ENCODE measurements around the gene ACADS.
"Not testable (repeated sequence)": the region's sequence is repeated elsewhere in the genome, so short reads cannot be mapped to it uniquely, and the experiment has no call there.

The ACADS gene

GRCh38 chr12:120703311-120703942 lies 22.2 kb upstream of the ACADS start:
- no peak for DNase-seq

GRCh38 chr12:120705618-120706017 lies 20.0 kb upstream of the ACADS start:
- no peak for DNase-seq

GRCh38 chr12:120706029-120706428 lies 19.6 kb upstream of the ACADS start:
- DNase-seq = no peak

GRCh38 chr12:120708651-120709050 lies 17.0 kb upstream of the ACADS start:
- no peak for DNase-seq

- DNase-seq = peak; percentile 59
Observed at GRCh38 chr12:120710031-120710804, 15.4 kb upstream of the ACADS start, which contains the start of gene UNC119B. TSS of gene UNC119B (plus strand) at chr12:120710458. CDS start at chr12:120710475, 17 bp downstream.

- peak; percentile 26 for DNase-seq
Observed at GRCh38 chr12:120710805-120711296, 14.8 kb upstream of the ACADS start.

GRCh38 chr12:120711411-120711810 lies 14.2 kb upstream of the ACADS start:
- DNase-seq = no peak

GRCh38 chr12:120712610-120713009 lies 13.0 kb upstream of the ACADS start:
- DNase-seq = no peak

- DNase-seq = peak; percentile 89
Observed at GRCh38 chr12:120713861-120714482, 11.7 kb upstream of the ACADS start.

GRCh38 chr12:120718055-120718454 lies 7.6 kb upstream of the ACADS start:
- no peak for DNase-seq

GRCh38 chr12:120719072-120719471 lies 6.6 kb upstream of the ACADS start:
- no peak for DNase-seq

GRCh38 chr12:120719496-120720233 lies 6.0 kb upstream of the ACADS start:
- DNase-seq = no peak

GRCh38 chr12:120720234-120720986 lies 5.2 kb upstream of the ACADS start:
- DNase-seq = peak; percentile 84

- DNase-seq = no peak
Observed at GRCh38 chr12:120720987-120721801, 4.4 kb upstream of the ACADS start.

GRCh38 chr12:120721866-120722265 lies 3.8 kb upstream of the ACADS start:
- no peak for DNase-seq

GRCh38 chr12:120722784-120723183 lies 2.8 kb upstream of the ACADS start:
- DNase-seq = no peak

GRCh38 chr12:120724720-120725119 lies 906 bp upstream of the ACADS start:
- DNase-seq = no peak

- DNase-seq = no peak
Observed at GRCh38 chr12:120725151-120725658, 421 bp upstream of the ACADS start.

- DNase-seq = no peak
Observed at GRCh38 chr12:120726510-120726793, 826 bp downstream of the ACADS start.

GRCh38 chr12:120726961-120727360 lies 1.3 kb downstream of the ACADS start:
- no peak for DNase-seq

- DNase-seq = not testable (repeated sequence)
Observed at GRCh38 chr12:120732198-120732597, 6.6 kb downstream of the ACADS start.

Measured in OCI-M1 (cell line).